ENCODE measurements around the gene LONRF2.

LONRF2 gene

GRCh38 chr2:100275200-100275589 lies 47.1 kb downstream of the LONRF2 start:
- no peak for DNase-seq (ENCODE audit: low read depth)

- no peak for DNase-seq (ENCODE audit: low read depth)
Observed at GRCh38 chr2:100274566-100275199, 47.6 kb downstream of the LONRF2 start.

- no peak for DNase-seq (ENCODE audit: low read depth)
Observed at GRCh38 chr2:100274076-100274475, 48.2 kb downstream of the LONRF2 start.

GRCh38 chr2:100273387-100273786 lies 48.9 kb downstream of the LONRF2 start:
- no peak for DNase-seq (ENCODE audit: low read depth)

- DNase-seq (ENCODE audit: low read depth) = no peak
Observed at GRCh38 chr2:100272841-100273329, 49.4 kb downstream of the LONRF2 start.

- DNase-seq (ENCODE audit: low read depth) = no peak
Observed at GRCh38 chr2:100271210-100271609, 51.1 kb downstream of the LONRF2 start.

- DNase-seq (ENCODE audit: low read depth) = no peak
Observed at GRCh38 chr2:100270381-100271146, 51.7 kb downstream of the LONRF2 start.

GRCh38 chr2:100269889-100270288 lies 52.4 kb downstream of the LONRF2 start:
- DNase-seq (ENCODE audit: low read depth) = no peak

GRCh38 chr2:100268986-100269385 lies 53.3 kb downstream of the LONRF2 start:
- DNase-seq (ENCODE audit: low read depth) = no peak

GRCh38 chr2:100267751-100268150 lies 54.5 kb downstream of the LONRF2 start:
- DNase-seq (ENCODE audit: low read depth) = no peak

- no peak for DNase-seq (ENCODE audit: low read depth)
Observed at GRCh38 chr2:100266126-100266525, 56.2 kb downstream of the LONRF2 start.

- no peak for DNase-seq (ENCODE audit: low read depth)
Observed at GRCh38 chr2:100265226-100265625, 57.1 kb downstream of the LONRF2 start.

- DNase-seq (ENCODE audit: low read depth) = no peak
Observed at GRCh38 chr2:100264651-100265050, 57.6 kb downstream of the LONRF2 start.

GRCh38 chr2:100264121-100264520 lies 58.2 kb downstream of the LONRF2 start:
- DNase-seq (ENCODE audit: low read depth) = no peak

- DNase-seq (ENCODE audit: low read depth) = peak; percentile 42
Observed at GRCh38 chr2:100262555-100263320, 59.6 kb downstream of the LONRF2 start.

- no peak for DNase-seq (ENCODE audit: low read depth)
Observed at GRCh38 chr2:100262046-100262445, 60.3 kb downstream of the LONRF2 start.

- DNase-seq (ENCODE audit: low read depth) = no peak
Observed at GRCh38 chr2:100260712-100261620, 61.3 kb downstream of the LONRF2 start.

GRCh38 chr2:100259106-100259505 lies 63.2 kb downstream of the LONRF2 start:
- no peak for DNase-seq (ENCODE audit: low read depth)

- DNase-seq (ENCODE audit: low read depth) = no peak
Observed at GRCh38 chr2:100257939-100258338, 64.4 kb downstream of the LONRF2 start.

GRCh38 chr2:100256849-100257248 lies 65.5 kb downstream of the LONRF2 start:
- DNase-seq (ENCODE audit: low read depth) = no peak

GRCh38 chr2:100256416-100256815 lies 65.9 kb downstream of the LONRF2 start:
- no peak for DNase-seq (ENCODE audit: low read depth)

Data from activated T-cell treated with anti-CD3 and anti-CD28 coated beads for 24 hours (primary cell).